ENCODE measurements around the gene PPTC7. TPM values are rescaled to one million over a fixed set of nuclear protein-coding genes. Genes with fewer than 3 reads are reported as not detected.

Gene PPTC7
- total and polyA plus RNA-seq, 2 of the 13 experiments (the other 11 are each of a cell fraction or from before 2014, with no cell fraction given): 4.8 to 12.3 TPM

DNA sequence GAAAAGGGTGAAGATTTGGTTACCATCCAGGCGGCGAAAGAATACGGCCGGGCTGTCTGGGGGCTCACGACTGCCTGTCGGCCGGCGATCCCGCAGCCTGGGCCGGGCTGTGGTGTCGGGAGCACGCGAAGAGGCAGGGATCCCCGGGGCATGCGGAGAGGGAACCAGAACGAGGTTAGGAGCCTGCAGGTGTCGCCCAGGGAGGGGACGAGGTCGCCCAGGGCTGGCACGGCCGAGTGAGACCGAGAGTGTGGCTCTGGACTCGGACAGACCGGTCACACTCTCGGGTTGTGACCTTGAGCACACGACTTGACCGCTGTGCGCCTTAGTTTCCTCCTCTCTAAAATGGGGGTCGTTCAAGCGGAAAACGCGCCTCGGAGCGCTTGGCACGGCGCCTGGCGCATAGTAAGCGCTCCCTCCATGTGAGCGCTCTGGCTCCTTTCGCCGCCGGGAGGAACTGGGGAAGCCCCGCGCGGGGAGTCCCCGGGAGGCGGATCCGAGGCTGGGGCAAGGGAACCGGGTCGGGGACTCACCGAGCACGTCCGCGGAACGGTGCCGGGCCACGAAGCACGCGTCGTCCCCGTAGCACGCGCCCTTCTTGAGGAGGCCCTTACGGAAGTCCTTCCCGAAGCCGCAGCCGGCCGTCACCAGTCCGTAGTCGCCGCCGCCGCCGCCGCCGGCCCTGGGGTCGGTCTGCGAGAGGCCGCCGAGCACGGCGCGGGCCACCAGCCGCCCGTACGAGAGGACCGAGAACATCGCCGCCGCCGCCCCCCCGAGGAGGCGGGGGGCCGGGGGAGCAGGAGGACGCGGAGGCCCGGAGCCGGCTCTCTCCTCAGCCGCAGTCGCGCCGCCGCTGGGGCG lies 612 bp downstream of the PPTC7 start (continued):
- TF ChIP-seq, protein P1, sequence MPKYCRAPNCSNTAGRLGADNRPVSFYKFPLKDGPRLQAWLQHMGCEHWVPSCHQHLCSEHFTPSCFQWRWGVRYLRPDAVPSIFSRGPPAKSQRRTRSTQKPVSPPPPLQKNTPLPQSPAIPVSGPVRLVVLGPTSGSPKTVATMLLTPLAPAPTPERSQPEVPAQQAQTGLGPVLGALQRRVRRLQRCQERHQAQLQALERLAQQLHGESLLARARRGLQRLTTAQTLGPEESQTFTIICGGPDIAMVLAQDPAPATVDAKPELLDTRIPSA (CRISPR knock-in tag; IDR thresholded peaks at IDR 0.05; ENCODE audit: borderline replicate concordance): 0 out of 2 replicates have a peak, but pooled peaks have one; percentile 42
- TF ChIP-seq MAF1 (CRISPR knock-in tag; IDR thresholded peaks at IDR 0.05; ENCODE audit: borderline replicate concordance) (no peak), ZNF138 (CRISPR knock-in tag; IDR thresholded peaks at IDR 0.05; ENCODE audit: low read depth) (0 out of 2 replicates have a peak, but pooled peaks have one; percentile 13), ZBTB38 (CRISPR knock-in tag; IDR thresholded peaks at IDR 0.05) (no peak; the same call in 1 of the 2 replicates), HNRNPH1 (optimal IDR thresholded peaks at IDR 0.05; ENCODE audit: low read depth, low read length) (no peak), ASH2L (IDR thresholded peaks at IDR 0.05; ENCODE audit: insufficient read length, low read depth, low read length) (peak; percentile 67), PPARG (CRISPR knock-in tag; conservative IDR thresholded peaks at IDR 0.05) (no peak), ZNF672 (CRISPR knock-in tag; IDR thresholded peaks at IDR 0.05) (no peak), SOX13 (IDR thresholded peaks at IDR 0.05) (no peak), SOX13 (CRISPR knock-in tag; conservative IDR thresholded peaks at IDR 0.05 in 1 of 2, IDR thresholded peaks at IDR 0.05 in 1 of 2) (no peak), ZFP37 (CRISPR knock-in tag; IDR thresholded peaks at IDR 0.05; ENCODE audit: borderline replicate concordance) (no peak), JARID2 (CRISPR knock-in tag; IDR thresholded peaks at IDR 0.05; ENCODE audit: insufficient replicate concordance) (no peak), ZBTB20 (CRISPR knock-in tag; IDR thresholded peaks at IDR 0.05; ENCODE audit: borderline replicate concordance, low read depth) (no peak), ZNF224 (CRISPR knock-in tag; IDR thresholded peaks at IDR 0.05) (0 out of 2 replicates have a peak, but pooled peaks have one; percentile 24), ZNF746 (CRISPR knock-in tag; IDR thresholded peaks at IDR 0.05) (no peak; the same call in 1 of the 2 replicates), ARID2 (CRISPR knock-in tag; IDR thresholded peaks at IDR 0.05; ENCODE audit: borderline replicate concordance) (no peak), ZNF33B (CRISPR knock-in tag; IDR thresholded peaks at IDR 0.05) (no peak)
- TF ChIP-seq, protein P2, sequence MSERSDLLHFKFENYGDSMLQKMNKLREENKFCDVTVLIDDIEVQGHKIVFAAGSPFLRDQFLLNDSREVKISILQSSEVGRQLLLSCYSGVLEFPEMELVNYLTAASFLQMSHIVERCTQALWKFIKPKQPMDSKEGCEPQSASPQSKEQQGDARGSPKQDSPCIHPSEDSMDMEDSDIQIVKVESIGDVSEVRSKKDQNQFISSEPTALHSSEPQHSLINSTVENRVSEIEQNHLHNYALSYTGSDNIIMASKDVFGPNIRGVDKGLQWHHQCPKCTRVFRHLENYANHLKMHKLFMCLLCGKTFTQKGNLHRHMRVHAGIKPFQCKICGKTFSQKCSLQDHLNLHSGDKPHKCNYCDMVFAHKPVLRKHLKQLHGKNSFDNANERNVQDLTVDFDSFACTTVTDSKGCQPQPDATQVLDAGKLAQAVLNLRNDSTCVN (CRISPR knock-in tag; IDR thresholded peaks at IDR 0.05; ENCODE audit: borderline replicate concordance): no peak
- TF ChIP-seq, protein P3, sequence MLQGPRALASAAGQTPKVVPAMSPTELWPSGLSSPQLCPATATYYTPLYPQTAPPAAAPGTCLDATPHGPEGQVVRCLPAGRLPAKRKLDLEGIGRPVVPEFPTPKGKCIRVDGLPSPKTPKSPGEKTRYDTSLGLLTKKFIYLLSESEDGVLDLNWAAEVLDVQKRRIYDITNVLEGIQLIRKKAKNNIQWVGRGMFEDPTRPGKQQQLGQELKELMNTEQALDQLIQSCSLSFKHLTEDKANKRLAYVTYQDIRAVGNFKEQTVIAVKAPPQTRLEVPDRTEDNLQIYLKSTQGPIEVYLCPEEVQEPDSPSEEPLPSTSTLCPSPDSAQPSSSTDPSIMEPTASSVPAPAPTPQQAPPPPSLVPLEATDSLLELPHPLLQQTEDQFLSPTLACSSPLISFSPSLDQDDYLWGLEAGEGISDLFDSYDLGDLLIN (CRISPR knock-in tag; IDR thresholded peaks at IDR 0.05; ENCODE audit: borderline replicate concordance): no peak
- TF ChIP-seq, protein P4, sequence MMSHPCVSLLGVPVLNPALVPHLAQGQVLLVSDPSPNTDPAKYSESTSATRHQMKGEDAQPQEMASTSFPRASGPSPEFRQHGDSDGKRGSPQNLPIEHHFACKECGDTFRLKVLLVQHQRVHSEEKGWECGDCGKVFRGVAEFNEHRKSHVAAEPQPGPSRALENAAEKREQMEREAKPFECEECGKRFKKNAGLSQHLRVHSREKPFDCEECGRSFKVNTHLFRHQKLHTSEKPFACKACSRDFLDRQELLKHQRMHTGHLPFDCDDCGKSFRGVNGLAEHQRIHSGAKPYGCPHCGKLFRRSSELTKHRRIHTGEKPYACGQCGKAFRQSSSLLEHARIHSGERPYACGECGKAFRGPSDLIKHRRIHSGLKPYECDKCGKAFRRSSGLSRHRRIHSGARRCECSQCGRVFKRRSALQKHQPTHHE (CRISPR knock-in tag; IDR thresholded peaks at IDR 0.05; ENCODE audit: borderline replicate concordance): no peak
- TF ChIP-seq, protein P5, sequence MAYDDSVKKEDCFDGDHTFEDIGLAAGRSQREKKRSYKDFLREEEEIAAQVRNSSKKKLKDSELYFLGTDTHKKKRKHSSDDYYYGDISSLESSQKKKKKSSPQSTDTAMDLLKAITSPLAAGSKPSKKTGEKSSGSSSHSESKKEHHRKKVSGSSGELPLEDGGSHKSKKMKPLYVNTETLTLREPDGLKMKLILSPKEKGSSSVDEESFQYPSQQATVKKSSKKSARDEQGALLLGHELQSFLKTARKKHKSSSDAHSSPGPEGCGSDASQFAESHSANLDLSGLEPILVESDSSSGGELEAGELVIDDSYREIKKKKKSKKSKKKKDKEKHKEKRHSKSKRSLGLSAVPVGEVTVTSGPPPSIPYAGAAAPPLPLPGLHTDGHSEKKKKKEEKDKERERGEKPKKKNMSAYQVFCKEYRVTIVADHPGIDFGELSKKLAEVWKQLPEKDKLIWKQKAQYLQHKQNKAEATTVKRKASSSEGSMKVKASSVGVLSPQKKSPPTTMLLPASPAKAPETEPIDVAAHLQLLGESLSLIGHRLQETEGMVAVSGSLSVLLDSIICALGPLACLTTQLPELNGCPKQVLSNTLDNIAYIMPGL (CRISPR knock-in tag; IDR thresholded peaks at IDR 0.05; ENCODE audit: borderline replicate concordance in 1 of 2, low read depth in 1 of 2): peak; percentile 55 to 74; a peak in 3 of 4 replicates
